Retina (tissue), 1 donor: Measurements from ENCODE around the gene PPP5C.
A peak's percentile ranks its signal among the peaks of the same experiment; 100 is the strongest.
"Not testable (repeated sequence)": the region's sequence is repeated elsewhere in the genome, so short reads cannot be mapped to it uniquely, and the experiment has no call there.

Experiments
- DNase-seq: peaks from one replicate; pipeline ENCODE4 v3.0.0-alpha.2; 2016

Gene PPP5C

GRCh38 chr19:46388311-46389095 lies 41.6 kb downstream of the PPP5C start:
- no peak for DNase-seq

GRCh38 chr19:46390121-46390858 lies 43.4 kb downstream of the PPP5C start:
- DNase-seq = no peak

- DNase-seq = no peak
Measured at GRCh38 chr19:46390866-46391265, 44.0 kb downstream of the PPP5C start.

- no peak for DNase-seq
Measured at GRCh38 chr19:46391296-46392251, 44.7 kb downstream of the PPP5C start.

GRCh38 chr19:46392252-46392801 lies 45.4 kb downstream of the PPP5C start:
- no peak for DNase-seq

- no peak for DNase-seq
Measured at GRCh38 chr19:46392837-46393236, 46.0 kb downstream of the PPP5C start.

- DNase-seq = no peak
Measured at GRCh38 chr19:46393456-46394401, 46.8 kb downstream of the PPP5C start.

GRCh38 chr19:46394402-46394797 lies 47.5 kb downstream of the PPP5C start:
- no peak for DNase-seq

- not testable (repeated sequence) for DNase-seq
Measured at GRCh38 chr19:46397801-46398479, 51.1 kb downstream of the PPP5C start.

GRCh38 chr19:46402725-46403124 lies 55.8 kb downstream of the PPP5C start:
- DNase-seq = no peak

GRCh38 chr19:46404055-46404752 lies 57.3 kb downstream of the PPP5C start:
- DNase-seq = peak; percentile 87

- DNase-seq = peak; percentile 60
Measured at GRCh38 chr19:46404753-46405468, 58.0 kb downstream of the PPP5C start.

GRCh38 chr19:46406976-46407375 lies 60.1 kb downstream of the PPP5C start:
- no peak for DNase-seq

- no peak for DNase-seq
Measured at GRCh38 chr19:46407856-46408663, 61.2 kb downstream of the PPP5C start.

- peak; percentile 66 for DNase-seq
Measured at GRCh38 chr19:46408664-46409039, 61.8 kb downstream of the PPP5C start.

GRCh38 chr19:46409191-46409590 lies 62.3 kb downstream of the PPP5C start:
- DNase-seq = no peak

- DNase-seq = no peak
Measured at GRCh38 chr19:46410205-46411087, 63.6 kb downstream of the PPP5C start.
